Fibroblast of lung (primary cell): ENCODE data around the gene COP1. TPM values are rescaled to one million over a fixed set of nuclear protein-coding genes. Genes with fewer than 3 reads are reported as not detected.
"Not testable (repeated sequence)": the region's sequence is repeated elsewhere in the genome, so short reads cannot be mapped to it uniquely, and the experiment has no call there.

Source experiments
- DNase-seq, 2 donors: peaks; one replicate each; pipeline versions ENCODE4 v3.0.0 to v3.0.0-alpha.2; 2010; ENCODE audit warnings: low read depth in 2 of 2
- H2AFZ ChIP-seq: 2 replicates; pipeline ENCODE4 v1.5.1; 2012; ENCODE audit warnings: low read length, control low read depth, inconsistent platforms
- H3K27ac ChIP-seq: 2 replicates; pipeline ENCODE4 v1.5.1; 2011; ENCODE audit warnings: low read length, control low read depth; ENCODE audit not compliant: insufficient read depth
- H3K27me3 ChIP-seq: 2 replicates; pipeline ENCODE4 v1.5.1; 2011; ENCODE audit warnings: mild to moderate bottlenecking, low read length; ENCODE audit not compliant: control insufficient read depth, insufficient read depth
- H3K36me3 ChIP-seq: 2 replicates; pipeline ENCODE4 v1.5.1; 2011; ENCODE audit warnings: low read length; ENCODE audit not compliant: control insufficient read depth, insufficient read depth
- H3K4me1 ChIP-seq: 2 replicates; pipeline ENCODE4 v1.5.1; 2011; ENCODE audit warnings: low read length; ENCODE audit not compliant: control insufficient read depth, insufficient read depth; ENCODE audit errors: extremely low read depth
- H3K4me2 ChIP-seq: 2 replicates; pipeline ENCODE4 v1.5.1; 2011; ENCODE audit warnings: low read length, control low read depth; ENCODE audit not compliant: insufficient read depth; ENCODE audit errors: extremely low read depth
- H3K4me3 ChIP-seq, 4 experiments: fragments of 200-600 bp in 1 of 4; sonication (generic) in 1 of 4; replicated peaks in 1 of 4; 2 replicates each; pipeline ENCODE4 v1.5.1; 2011 to 2016; ENCODE audit warnings: low read length in 4 of 4, low read depth in 3 of 4, mild to moderate bottlenecking in 3 of 4, control low read depth in 2 of 4, inconsistent platforms in 1 of 4, mixed read lengths in 1 of 4; ENCODE audit not compliant: insufficient read depth in 1 of 4; ENCODE audit errors: control extremely low read depth in 1 of 4
- H3K79me2 ChIP-seq: 2 replicates; pipeline ENCODE4 v1.5.1; 2012; ENCODE audit warnings: mild to moderate bottlenecking, low read length, inconsistent platforms; ENCODE audit not compliant: control insufficient read depth, insufficient read depth
- H3K9ac ChIP-seq: 2 replicates; pipeline ENCODE4 v1.5.1; 2011; ENCODE audit warnings: mild to moderate bottlenecking, low read length, control low read depth; ENCODE audit not compliant: insufficient read depth
- H3K9me3 ChIP-seq: 2 replicates; pipeline ENCODE4 v1.5.1; 2012; ENCODE audit warnings: low read depth, low read length; ENCODE audit not compliant: control insufficient read depth, insufficient read depth
- H4K20me1 ChIP-seq: 2 replicates; pipeline ENCODE4 v1.5.1; 2011; ENCODE audit warnings: low read length; ENCODE audit not compliant: control insufficient read depth, insufficient read depth; ENCODE audit errors: extremely low read depth
- CTCF ChIP-seq, 2 donors: IDR thresholded peaks in 1 of 2; conservative IDR thresholded peaks in 1 of 2; 1 replicate in 1 of 2; 2 replicates in 1 of 2; pipeline ENCODE4 v1.5.1; 2011 to 2012; ENCODE audit warnings: low read length in 2 of 2, control low read depth in 1 of 2, inconsistent platforms in 1 of 2, low read depth in 1 of 2, mild to moderate bottlenecking in 1 of 2
- EZH2 ChIP-seq: IDR thresholded peaks from 2 replicates; pipeline ENCODE4 v1.5.1; 2012; ENCODE audit warnings: low read length, control low read depth, mild to moderate bottlenecking; ENCODE audit errors: missing control alignments
- polyA plus RNA-seq, 2 donors: library from polyadenylated mRNA; depleted of rRNA in 1 of 2; stranded (reverse) in 1 of 2; unstranded in 1 of 2; fragments of >200 nt; gene quantifications; 2 replicates each; pipeline ENCODE4 v1.2.1, GENCODE V29; 2011 to 2012; ENCODE audit warnings: missing spikeins in 1 of 2
- total RNA-seq: library from RNA; depleted of rRNA; stranded (reverse); fragments of >200 nt; gene quantifications from 2 replicates; pipeline ENCODE4 v1.2.1, GENCODE V29; 2014

The COP1 gene
- total and polyA plus RNA-seq, 2 donors (not counting 1 experiment from before 2014, with no cell fraction given) = 42.0 to 48.1 TPM

- H3K27ac ChIP-seq = no peak overlapping the region
- no peaks in the 10 kb centered on the region for H3K36me3 ChIP-seq
- no peaks in the 10 kb centered on the region for H4K20me1 ChIP-seq
- DNase-seq = peak in 1 of 2 donors; percentile 54
- H3K4me2 ChIP-seq = no peak overlapping the region
- H3K4me1 ChIP-seq = no peaks in the 10 kb centered on the region
- no peaks in the 10 kb centered on the region for H3K79me2 ChIP-seq
- H3K4me3 ChIP-seq = peak overlapping the region in 1 of 4 experiments; percentile 56
- no peak overlapping the region for H2AFZ ChIP-seq
- TF ChIP-seq EZH2 (no peak), CTCF (conservative IDR thresholded peaks at IDR 0.05 in 1 of 2, IDR thresholded peaks at IDR 0.05 in 1 of 2; ENCODE audit: low read depth in 1 of 2, low read length in 2 of 2) (no peak)
- H3K27me3 ChIP-seq = no peaks in the 10 kb centered on the region
- H3K9ac ChIP-seq = no peak overlapping the region
- H3K9me3 ChIP-seq = no peaks in the 10 kb centered on the region
Observed at GRCh38 chr1:176243746-176244145, 36.7 kb upstream of the COP1 start.

DNA sequence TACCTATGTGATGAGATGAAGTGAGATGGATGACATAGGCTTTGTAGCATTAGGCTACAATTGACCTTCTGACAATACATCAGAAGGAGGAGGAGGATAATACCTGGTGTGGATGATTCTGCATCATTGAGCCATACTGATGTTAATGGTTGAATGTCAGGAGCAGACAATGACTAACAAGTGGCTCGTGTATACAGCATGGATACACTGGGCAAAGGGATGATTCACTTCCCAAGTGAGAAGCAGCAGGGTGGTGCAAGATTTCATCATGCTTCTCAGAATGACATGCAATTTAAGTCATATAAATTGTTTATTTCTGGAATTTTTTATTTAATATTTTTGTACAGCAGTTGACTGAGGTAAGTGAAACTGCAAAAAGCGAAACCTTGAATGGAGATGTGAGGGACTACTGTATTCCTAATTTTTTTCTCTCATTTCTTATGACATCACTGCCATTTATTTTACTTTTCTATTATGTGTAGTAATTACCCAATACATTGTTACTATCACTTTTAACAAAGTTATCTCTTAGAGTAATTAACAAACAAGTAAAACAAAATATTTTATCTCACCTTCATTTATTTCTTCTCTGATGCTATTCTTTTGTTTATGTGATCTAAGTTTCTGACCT, 34.4 kb upstream of the COP1 start:
- H4K20me1 ChIP-seq = no peaks in the 10 kb centered on the region
- no peaks in the 10 kb centered on the region for H3K27me3 ChIP-seq
- peak; percentile 34 to 93 for DNase-seq
- no peak overlapping the region for H2AFZ ChIP-seq
- H3K9me3 ChIP-seq = no peaks in the 10 kb centered on the region
- no peaks in the 10 kb centered on the region for H3K4me1 ChIP-seq
- H3K27ac ChIP-seq = no peak overlapping the region
- H3K4me3 ChIP-seq = peak overlapping the region in 1 of 4 experiments; percentile 56
- no peaks in the 10 kb centered on the region for H3K79me2 ChIP-seq
- no peak overlapping the region for H3K4me2 ChIP-seq
- TF ChIP-seq CTCF (conservative IDR thresholded peaks at IDR 0.05 in 1 of 2, IDR thresholded peaks at IDR 0.05 in 1 of 2; ENCODE audit: low read depth in 1 of 2, low read length in 2 of 2) = no peak
- H3K9ac ChIP-seq = no peak overlapping the region
- H3K36me3 ChIP-seq = no peaks in the 10 kb centered on the region

GRCh38 chr1:176233657-176234056, 26.6 kb upstream of the COP1 start:
- not testable (repeated sequence) for H3K27ac ChIP-seq, DNase-seq, H3K79me2 ChIP-seq, H3K27me3 ChIP-seq, H3K4me1 ChIP-seq, H2AFZ ChIP-seq, H3K36me3 ChIP-seq, H4K20me1 ChIP-seq, H3K4me2 ChIP-seq, H3K9ac ChIP-seq, H3K9me3 ChIP-seq, H3K4me3 ChIP-seq
